NCI-H524 (cell line): Measurements from ENCODE around the gene SF3A1.

Experiments
- DNase-seq, 2 experiments: peaks; one replicate each; lab custom pipeline; 2025; lab: John Stamatoyannopoulos, UW

The SF3A1 gene

GRCh38 chr22:30386960-30387827 is 30.5 kb upstream of the SF3A1 start, which contains the start of gene RNF215:
Gene RNF215, minus strand, starts transcription at chr22:30387411. Its CDS starts 98 bp downstream, at chr22:30387313.
- peak; percentile 87 to 93 for DNase-seq

- no peak for DNase-seq
These were observed 29.9 kb upstream of the SF3A1 start for GRCh38 chr22:30386608-30386959.

- DNase-seq: no peak
These were observed 29.2 kb upstream of the SF3A1 start for GRCh38 chr22:30385942-30386341.

- DNase-seq: no peak
These were observed 26.4 kb upstream of the SF3A1 start for GRCh38 chr22:30383061-30383460.

GRCh38 chr22:30382340-30382739 is 25.6 kb upstream of the SF3A1 start:
- DNase-seq: no peak

- DNase-seq: no peak
These were observed 24.6 kb upstream of the SF3A1 start for GRCh38 chr22:30381264-30381663.

- DNase-seq: no peak
These were observed 23.3 kb upstream of the SF3A1 start for GRCh38 chr22:30380011-30380410.

GRCh38 chr22:30375312-30375849 is 18.7 kb upstream of the SF3A1 start:
- DNase-seq: no peak

- peak in 1 of 2 experiments; percentile 29 for DNase-seq
These were observed 16.9 kb upstream of the SF3A1 start for GRCh38 chr22:30373331-30374325.

GRCh38 chr22:30372915-30373314 is 16.2 kb upstream of the SF3A1 start:
- no peak for DNase-seq

- peak; percentile 18 to 70 for DNase-seq
These were observed 15.3 kb upstream of the SF3A1 start for GRCh38 chr22:30371981-30372380.

GRCh38 chr22:30371321-30371720 is 14.6 kb upstream of the SF3A1 start:
- DNase-seq: no peak

- DNase-seq: peak; percentile 81 to 88
These were observed 14.0 kb upstream of the SF3A1 start for GRCh38 chr22:30370641-30371230.

GRCh38 chr22:30368420-30368819 is 11.7 kb upstream of the SF3A1 start:
- DNase-seq: no peak

- no peak for DNase-seq
These were observed 9.2 kb upstream of the SF3A1 start for GRCh38 chr22:30365891-30366290.

GRCh38 chr22:30362651-30363281 is 6.1 kb upstream of the SF3A1 start:
- DNase-seq: peak in 1 of 2 experiments; percentile 64

- DNase-seq: no peak
These were observed 5.4 kb upstream of the SF3A1 start for GRCh38 chr22:30361916-30362650.

- DNase-seq: no peak
These were observed 1.8 kb upstream of the SF3A1 start for GRCh38 chr22:30358541-30358940.

GRCh38 chr22:30357650-30358215 is 1.0 kb upstream of the SF3A1 start:
- DNase-seq: no peak

- no peak for DNase-seq
These were observed 509 bp upstream of the SF3A1 start for GRCh38 chr22:30357236-30357570.

GRCh38 chr22:30354644-30355043 is 2.0 kb downstream of the SF3A1 start:
- DNase-seq: no peak
